Measurements from ENCODE around the gene MAU2. TPM values are rescaled to one million over a fixed set of nuclear protein-coding genes. Genes with fewer than 3 reads are reported as not detected.

The MAU2 gene
- total and polyA plus RNA-seq, 2 of the 13 experiments (the other 11 are each of a cell fraction or from before 2014, with no cell fraction given): 16.8 to 33.8 TPM

GRCh38 chr19:19274716-19275565 lies 45.7 kb upstream of the MAU2 start (continued):
- TF ChIP-seq, protein P1, sequence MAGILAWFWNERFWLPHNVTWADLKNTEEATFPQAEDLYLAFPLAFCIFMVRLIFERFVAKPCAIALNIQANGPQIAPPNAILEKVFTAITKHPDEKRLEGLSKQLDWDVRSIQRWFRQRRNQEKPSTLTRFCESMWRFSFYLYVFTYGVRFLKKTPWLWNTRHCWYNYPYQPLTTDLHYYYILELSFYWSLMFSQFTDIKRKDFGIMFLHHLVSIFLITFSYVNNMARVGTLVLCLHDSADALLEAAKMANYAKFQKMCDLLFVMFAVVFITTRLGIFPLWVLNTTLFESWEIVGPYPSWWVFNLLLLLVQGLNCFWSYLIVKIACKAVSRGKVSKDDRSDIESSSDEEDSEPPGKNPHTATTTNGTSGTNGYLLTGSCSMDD (CRISPR knock-in tag; IDR thresholded peaks at IDR 0.05): no peak

GRCh38 chr19:19276386-19276785 lies 44.2 kb upstream of the MAU2 start:
- Histone ChIP-seq H4K20me1 (ENCODE audit: insufficient read depth, low read length) (no peaks in the 10 kb centered on the region), H3K4me1 (ENCODE audit: insufficient read depth, low read length) (peaks cover 34% of the 10 kb centered on the region), H3K9me3 (ENCODE audit: low read length) (no peaks in the 10 kb centered on the region), H3K4me2 (ENCODE audit: low read depth, low read length) (no peak overlapping the region), H3K4me3 (replicated peaks in 1 of 3; ENCODE audit: insufficient read depth in 1 of 3, low read depth in 2 of 3, low read length in 3 of 3) (no peak overlapping the region), H3K36me3 (replicated peaks in 1 of 2; ENCODE audit: control insufficient read depth in 1 of 2, insufficient read depth in 2 of 2, low read length in 2 of 2) (peaks cover 13 to 32% of the 10 kb centered on the region in 2 experiments; a peak in 4 of 5 replicates), H3K27me3 (ENCODE audit: control insufficient read depth in 1 of 2, insufficient read depth in 2 of 2, low read length in 2 of 2) (no peaks in the 10 kb centered on the region), H2AFZ (ENCODE audit: low read length) (no peak overlapping the region), H3K27ac (ENCODE audit: extremely low read length, insufficient read depth, low read length) (no peak overlapping the region), H3K79me2 (ENCODE audit: insufficient read depth, low read length) (no peaks in the 10 kb centered on the region), H3K9ac (ENCODE audit: insufficient read depth, low read depth, low read length) (no peak overlapping the region)
- FAIRE-seq (no peak), DNase-seq (ENCODE audit: low spot score) (no peak), ATAC-seq (no peak)
- in situ Hi-C loops (cut with HindIII; ENCODE audit: extremely low pct_ligation_motif_present, low pct_unique_long_range_greater_than_20kb) (no loop called here), intact Hi-C loops (cut with micrococcal nuclease; ENCODE audit: unreplicated experiment) (no loop called here)
- no TSS peak for BruUV-seq (replicated peaks)
- ChIA-PET CTCF (ENCODE audit: low intra/inter-chr PET ratio, low total read pairs) (no interaction called here), POLR2A (no interaction called here)
- no peak for TF ChIP-seq ZNF563 (CRISPR knock-in tag; IDR thresholded peaks at IDR 0.05)
- TF ChIP-seq, protein P2, sequence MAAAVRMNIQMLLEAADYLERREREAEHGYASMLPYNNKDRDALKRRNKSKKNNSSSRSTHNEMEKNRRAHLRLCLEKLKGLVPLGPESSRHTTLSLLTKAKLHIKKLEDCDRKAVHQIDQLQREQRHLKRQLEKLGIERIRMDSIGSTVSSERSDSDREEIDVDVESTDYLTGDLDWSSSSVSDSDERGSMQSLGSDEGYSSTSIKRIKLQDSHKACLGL (CRISPR knock-in tag; IDR thresholded peaks at IDR 0.05): no peak
- no peak for TF ChIP-seq RXRB (CRISPR knock-in tag; IDR thresholded peaks at IDR 0.05; ENCODE audit: borderline replicate concordance)
- TF ChIP-seq MXD3 (CRISPR knock-in tag; IDR thresholded peaks at IDR 0.05): no peak
- TF ChIP-seq ZBTB33 (CRISPR knock-in tag; IDR thresholded peaks at IDR 0.05): no peak
- TF ChIP-seq, protein P3, sequence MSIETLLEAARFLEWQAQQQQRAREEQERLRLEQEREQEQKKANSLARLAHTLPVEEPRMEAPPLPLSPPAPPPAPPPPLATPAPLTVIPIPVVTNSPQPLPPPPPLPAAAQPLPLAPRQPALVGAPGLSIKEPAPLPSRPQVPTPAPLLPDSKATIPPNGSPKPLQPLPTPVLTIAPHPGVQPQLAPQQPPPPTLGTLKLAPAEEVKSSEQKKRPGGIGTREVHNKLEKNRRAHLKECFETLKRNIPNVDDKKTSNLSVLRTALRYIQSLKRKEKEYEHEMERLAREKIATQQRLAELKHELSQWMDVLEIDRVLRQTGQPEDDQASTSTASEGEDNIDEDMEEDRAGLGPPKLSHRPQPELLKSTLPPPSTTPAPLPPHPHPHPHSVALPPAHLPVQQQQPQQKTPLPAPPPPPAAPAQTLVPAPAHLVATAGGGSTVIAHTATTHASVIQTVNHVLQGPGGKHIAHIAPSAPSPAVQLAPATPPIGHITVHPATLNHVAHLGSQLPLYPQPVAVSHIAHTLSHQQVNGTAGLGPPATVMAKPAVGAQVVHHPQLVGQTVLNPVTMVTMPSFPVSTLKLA (IDR thresholded peaks at IDR 0.05): no peak
- TF ChIP-seq CSRNP2 (CRISPR knock-in tag; conservative IDR thresholded peaks at IDR 0.05; ENCODE audit: low read depth): no peak
- TF ChIP-seq THAP11 (CRISPR knock-in tag; IDR thresholded peaks at IDR 0.05): no peak
- TF ChIP-seq PCBP1 (IDR thresholded peaks at IDR 0.05; ENCODE audit: borderline replicate concordance, low read depth, low read length): no peak
- TF ChIP-seq KLF12 (CRISPR knock-in tag; IDR thresholded peaks at IDR 0.05; ENCODE audit: borderline replicate concordance): no peak
- no peak for TF ChIP-seq GTF2F1 (IDR thresholded peaks at IDR 0.05; ENCODE audit: low read length)
- no peak for TF ChIP-seq MATR3 (CRISPR knock-in tag; IDR thresholded peaks at IDR 0.05)
- TF ChIP-seq SIN3B (IDR thresholded peaks at IDR 0.05; ENCODE audit: low read length): no peak
- TF ChIP-seq PTBP1 (IDR thresholded peaks at IDR 0.05; ENCODE audit: low read depth, low read length, poor library complexity, severe bottlenecking): no peak
- WGBS (ENCODE audit: low lambda C conversion rate): 98% methylated on average over 9 of the region's 12 CpGs

Measured in HepG2 (cell line).